Measurements from ENCODE around the gene GPLD1.

GPLD1 gene

GRCh38 chr6:24500683-24501082 lies 11.3 kb upstream of the GPLD1 start:
- no peak for DNase-seq

DNA sequence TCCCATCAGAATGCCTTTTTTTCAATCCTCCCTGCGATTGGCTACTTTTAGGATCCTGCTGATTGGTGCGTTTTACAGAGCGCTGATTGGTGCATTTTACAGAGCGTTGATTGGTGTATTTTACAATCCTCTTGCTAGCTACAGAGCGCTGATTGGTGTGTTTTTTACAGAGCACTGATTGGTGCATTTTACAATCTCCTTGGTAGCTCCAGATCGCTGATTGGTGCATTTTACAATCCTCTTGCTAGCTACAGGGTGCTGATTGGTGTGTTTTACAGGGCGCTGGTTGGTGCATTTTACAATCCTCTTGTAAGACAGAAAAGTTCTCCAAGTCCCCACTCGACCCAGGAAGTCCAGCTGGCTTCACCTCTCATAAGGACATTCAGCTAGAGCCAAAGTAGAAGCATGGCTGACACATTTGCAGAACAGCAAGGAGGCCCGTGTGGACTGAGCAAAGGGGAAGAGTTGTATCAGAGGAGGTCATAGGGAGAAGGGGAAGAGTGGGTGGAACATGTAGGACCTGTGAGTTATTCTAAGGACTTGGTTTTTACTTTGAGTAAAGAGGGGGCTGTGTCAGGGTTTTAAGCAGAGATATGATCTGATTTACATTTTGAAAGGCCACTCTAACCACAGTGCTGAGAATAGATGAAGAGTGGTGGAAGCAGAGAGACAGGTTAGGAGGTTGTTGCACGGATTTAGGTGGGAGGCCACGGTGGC lies 8.0 kb upstream of the GPLD1 start:
- no peak for DNase-seq

DNA sequence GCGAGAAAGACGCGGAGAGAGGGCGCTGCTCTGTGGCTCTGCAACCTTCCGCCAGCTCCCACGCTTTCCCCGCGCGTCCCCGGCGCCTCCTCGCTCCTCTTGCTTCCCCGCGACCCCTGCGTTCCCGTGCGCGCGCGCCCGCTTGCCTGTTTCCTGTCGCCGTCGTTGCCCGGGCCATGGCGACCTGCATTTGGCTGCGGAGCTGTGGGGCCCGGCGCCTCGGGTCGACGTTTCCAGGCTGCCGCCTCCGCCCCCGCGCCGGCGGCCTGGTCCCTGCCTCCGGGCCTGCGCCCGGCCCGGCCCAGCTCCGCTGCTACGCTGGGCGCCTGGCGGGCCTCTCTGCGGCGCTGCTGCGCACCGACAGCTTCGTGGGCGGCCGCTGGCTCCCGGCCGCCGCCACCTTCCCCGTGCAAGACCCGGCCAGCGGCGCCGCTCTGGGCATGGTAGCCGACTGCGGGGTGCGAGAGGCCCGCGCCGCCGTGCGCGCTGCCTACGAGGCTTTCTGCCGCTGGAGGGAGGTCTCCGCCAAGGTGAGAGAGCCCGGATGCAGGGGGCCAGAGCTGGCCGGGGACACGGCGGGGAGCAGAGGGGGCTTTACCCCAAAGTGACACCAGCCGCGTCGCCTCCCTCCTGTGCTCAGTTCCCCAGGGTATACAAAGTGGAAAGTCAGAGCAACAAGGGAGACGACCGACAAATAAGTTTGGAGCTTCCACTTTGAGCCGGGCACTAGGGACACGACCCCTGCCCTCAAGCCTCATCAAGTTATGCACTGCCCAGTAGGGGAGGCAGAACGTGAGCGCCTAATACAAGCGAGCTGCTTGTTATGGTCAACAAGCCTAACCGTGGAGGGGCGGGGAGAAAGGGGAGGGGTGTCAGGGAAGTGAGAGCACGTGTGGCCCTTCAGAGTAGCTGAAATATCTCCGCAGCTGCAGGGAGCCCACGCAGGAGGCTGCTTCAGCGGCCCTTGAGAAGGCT lies 5.7 kb upstream of the GPLD1 start, which contains the start of gene ALDH5A1:
Gene ALDH5A1, plus strand, starts transcription at position 149 of the 975 bp plus-strand sequence. Its CDS starts 28 bp downstream, at position 177.
- DNase-seq = peak; percentile 80

- DNase-seq = no peak
Measured at GRCh38 chr6:24493945-24494820, 4.8 kb upstream of the GPLD1 start.

GRCh38 chr6:24492475-24492874 lies 3.1 kb upstream of the GPLD1 start:
- DNase-seq = no peak

- DNase-seq = no peak
Measured at GRCh38 chr6:24490948-24491347, 1.6 kb upstream of the GPLD1 start.

DNA sequence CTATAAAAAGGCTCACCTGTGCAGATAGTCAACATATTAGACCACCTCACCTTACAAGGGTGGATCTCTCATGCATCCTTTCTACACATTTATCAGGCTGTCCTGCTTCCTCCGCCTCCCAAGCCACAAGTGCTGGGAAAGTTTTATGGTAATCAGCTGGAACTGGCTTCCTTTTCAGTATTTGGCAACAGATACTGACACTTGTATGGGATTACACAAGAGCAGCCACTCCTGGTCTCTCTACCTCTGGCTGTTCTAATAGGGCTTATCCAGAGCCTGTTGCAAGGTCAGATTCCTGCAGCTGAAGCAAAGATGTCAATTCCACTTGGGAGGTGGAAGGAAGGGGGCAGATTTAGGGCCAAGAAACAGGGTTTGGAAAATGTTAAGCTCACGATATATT lies 503 bp upstream of the GPLD1 start:
- no peak for DNase-seq

- DNase-seq = peak; percentile 16
Measured at GRCh38 chr6:24486065-24486464, 3.3 kb downstream of the GPLD1 start.

GRCh38 chr6:24484657-24485323 lies 4.6 kb downstream of the GPLD1 start:
- no peak for DNase-seq

DNA sequence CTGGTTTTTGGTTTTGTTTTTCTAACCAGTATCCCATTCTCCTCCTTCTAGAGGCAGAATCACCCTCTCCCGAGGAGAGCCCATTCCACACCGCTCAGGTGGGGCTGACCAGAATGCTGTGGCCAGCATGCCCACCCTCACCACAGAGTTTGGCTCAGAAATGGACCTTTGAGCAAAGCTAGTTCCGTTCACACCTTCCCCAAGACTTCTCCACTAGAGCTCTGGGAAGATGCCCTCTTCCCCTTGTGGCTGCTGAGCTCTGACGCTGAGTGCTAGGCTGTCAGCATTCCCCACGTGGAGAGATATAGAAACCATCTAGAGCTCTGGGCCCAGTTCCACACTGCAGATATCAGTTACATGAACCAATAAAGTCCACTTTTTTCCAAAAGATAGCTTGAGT lies 7.9 kb downstream of the GPLD1 start:
- no peak for DNase-seq

- no peak for DNase-seq
Measured at GRCh38 chr6:24480705-24481104, 8.7 kb downstream of the GPLD1 start.

DNA sequence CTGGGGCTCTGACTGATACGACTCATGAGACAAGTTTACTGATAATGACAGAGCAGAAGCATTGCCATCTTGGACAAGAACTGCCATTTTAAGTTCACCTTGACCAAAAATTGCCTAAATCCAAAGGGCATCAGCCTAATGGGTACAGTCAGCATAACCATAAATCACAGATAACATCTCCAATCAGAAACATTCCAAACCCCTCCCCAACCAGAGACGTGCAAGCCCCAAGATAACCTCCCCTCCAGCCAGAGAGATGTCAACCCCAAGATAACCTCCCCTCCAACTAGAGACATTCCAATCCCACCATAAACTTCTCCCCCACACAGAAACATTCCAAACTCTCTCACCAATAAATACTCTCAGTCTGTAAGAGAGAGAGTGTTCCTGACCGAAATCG lies 10.5 kb downstream of the GPLD1 start:
- no peak for DNase-seq

GRCh38 chr6:24477070-24477469 lies 12.3 kb downstream of the GPLD1 start:
- DNase-seq = no peak

GRCh38 chr6:24476631-24477030 lies 12.7 kb downstream of the GPLD1 start:
- no peak for DNase-seq

GRCh38 chr6:24472181-24472580 lies 17.2 kb downstream of the GPLD1 start:
- DNase-seq = no peak

DNA sequence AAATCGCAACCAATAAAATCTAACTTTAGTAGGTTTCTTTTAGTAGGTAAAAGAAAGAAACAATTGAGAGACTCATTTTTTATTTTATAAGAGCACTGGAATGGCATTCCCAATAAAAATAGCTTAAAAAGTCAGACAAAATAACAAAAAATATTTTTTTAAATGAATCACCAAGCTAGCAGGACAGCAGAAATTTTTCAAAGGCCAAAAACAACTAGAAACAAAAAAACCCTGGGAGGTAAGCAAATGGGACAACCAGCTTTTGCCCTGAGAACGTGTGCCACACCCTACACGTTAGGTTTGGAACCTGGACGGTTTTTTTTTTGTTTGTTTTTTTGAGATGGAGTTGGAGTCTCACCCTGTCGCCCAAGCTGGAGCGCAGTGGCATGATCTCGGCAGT lies 19.6 kb downstream of the GPLD1 start:
- DNase-seq = no peak

DNA sequence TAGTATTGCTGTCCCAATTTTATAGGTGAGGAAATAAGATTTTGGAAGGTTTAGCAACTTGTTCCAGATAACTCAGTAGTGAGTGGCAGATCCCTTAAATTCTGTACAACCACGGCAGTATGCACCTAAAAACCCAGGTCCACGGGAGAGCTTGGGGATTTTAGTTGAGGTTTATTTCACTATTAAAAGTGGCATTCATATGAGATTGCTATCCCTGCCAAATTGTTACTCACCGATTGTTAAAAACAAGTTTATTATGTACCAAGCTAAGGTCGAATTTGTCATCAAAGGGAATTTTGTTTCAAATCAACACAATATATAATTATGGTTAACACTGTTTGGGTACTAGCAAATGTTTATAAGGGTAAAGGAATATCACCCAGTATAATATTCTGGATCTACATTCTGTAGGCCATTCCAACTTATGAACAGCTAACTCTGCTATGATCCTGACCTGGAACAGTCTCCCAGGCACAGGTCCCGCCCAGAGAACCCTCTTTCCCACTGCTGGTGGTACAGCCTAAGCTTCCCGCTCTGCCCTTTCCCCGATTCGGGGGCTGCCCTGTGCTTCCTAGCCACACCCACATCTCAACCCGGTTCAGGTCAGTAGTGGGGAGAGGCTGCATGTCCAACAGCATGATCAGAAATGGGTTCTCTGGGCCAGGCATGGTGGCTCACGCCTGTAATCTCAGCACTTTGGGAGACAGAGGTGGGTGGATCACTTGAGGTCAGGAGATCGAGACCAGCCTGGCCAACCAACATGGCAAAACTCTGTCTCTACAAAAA lies 24.9 kb downstream of the GPLD1 start:
- DNase-seq = no peak

DNA sequence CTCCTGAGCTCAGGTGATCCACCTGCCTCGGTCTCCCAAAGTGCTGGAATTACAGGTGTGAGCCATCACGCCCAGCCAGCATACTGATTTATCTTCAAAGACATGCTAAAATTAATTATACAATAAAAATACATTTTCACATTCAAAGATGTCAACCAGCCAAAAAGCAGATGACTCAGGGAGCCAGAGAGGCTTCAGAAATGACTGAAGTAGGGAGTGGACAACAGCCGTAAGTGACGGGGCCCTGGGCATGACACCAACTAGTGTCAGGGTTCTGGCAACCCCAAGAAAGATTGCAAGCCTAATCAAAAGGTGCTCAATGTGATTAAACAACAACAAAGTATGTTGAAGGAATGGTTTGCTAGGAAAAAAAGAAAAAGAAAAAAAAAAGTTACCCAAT lies 28.4 kb downstream of the GPLD1 start:
- DNase-seq = no peak

- no peak for DNase-seq
Measured at GRCh38 chr6:24458941-24459340, 30.4 kb downstream of the GPLD1 start.

DNA sequence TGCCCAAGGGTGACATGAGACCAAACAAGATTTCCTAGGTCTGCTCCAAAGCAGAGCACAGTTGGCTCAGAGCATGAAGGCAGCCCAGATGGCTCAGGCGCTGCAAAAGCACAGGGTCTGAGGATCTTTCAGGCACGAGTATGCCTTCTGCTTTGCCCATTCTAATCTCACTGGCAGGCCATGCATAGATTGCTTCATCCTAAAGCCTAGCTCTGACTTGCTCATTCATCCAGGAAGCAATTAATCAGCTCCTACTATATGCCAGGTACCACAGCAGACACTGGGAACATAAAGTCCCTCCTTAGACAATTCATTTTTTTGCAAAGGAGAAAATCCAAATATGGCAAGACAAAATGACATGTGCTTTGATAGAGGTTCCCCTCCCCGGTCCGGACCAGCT lies 31.2 kb downstream of the GPLD1 start:
- no peak for DNase-seq

DNA sequence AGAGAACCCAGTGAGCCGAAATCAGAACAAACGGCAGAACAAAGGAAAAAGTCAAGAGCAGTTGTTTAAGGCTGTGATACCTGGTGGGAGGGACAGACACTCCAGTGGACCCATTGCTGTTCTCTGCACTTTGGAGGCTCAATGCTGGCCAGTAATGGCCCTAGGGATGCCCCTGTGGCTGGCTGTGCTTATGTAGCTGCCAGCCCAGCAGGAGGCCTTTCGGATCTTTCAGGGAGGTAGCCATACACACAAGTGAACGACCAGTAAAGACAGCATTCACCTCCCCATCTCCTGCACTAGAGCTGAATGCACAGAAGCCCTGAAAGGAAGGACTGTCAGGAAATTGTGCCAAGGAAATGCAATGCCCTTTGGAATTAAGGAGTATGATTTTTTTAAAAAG lies 34.3 kb downstream of the GPLD1 start:
- DNase-seq = no peak

DNA sequence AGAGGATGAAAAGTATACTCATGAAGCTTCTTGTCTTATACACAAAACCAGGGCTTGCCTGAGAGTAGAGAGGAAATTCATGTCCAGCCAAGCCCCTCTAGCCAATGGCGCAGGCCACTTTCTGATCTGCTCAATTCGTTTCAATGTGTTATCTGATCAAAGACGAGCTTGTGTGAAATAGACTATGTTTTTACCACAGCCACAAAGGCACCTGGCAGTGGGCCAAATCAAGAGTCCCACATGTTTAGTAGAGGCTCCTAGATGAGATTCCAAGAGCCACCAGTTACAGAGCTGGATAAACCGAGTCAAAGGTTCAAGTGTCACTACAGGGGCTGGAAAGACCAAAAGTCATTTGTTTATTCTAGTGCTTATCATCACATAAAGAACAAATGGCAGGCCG lies 34.9 kb downstream of the GPLD1 start:
- no peak for DNase-seq

All from activated CD4-positive, alpha-beta T cell treated with anti-CD3 and anti-CD28 coated beads, Interleukin-10, Interleukin-2, amounts not matched to agents 100 ng/mL and 50 ng/mL, durations not matched to agents 16 hours and 8 hours (primary cell).